ENCODE data around the gene PRPSAP1.

Gene PRPSAP1

DNA sequence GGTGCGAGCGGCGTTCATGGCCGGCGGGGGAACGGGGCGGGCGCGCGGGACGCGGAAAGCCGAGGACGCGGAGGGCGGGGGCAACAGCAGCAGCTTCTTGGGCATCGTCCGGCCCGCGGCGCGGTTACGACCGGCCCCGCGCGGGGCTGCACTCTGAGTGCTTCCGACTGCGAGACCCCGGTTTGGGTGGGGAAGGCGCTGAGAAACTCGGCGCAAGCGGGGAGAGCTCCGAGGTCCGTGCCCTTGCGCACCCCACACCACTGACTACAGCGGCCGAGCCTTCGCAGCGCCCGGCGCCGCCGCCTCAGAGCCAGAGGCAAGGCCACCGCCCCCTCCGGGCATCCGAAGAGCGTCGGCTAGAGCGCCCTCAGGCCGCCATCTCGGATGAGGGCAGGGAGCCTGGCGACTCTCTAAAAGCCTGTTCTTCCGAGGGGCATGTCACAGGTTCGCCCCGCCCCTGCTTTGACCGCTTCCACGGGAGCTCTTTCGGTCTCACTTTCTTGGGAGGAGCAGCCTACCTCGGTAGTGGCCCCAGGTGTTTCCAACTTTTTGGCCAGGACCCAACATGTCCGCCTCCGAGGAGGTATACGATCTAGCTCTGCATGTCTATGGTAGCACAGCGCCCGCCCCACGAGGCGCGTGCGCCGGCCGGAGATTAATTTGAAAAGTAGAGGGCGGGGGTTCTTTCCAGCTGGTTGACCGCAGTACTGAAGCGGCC is at the start of gene PRPSAP1:
Gene PRPSAP1, minus strand, starts transcription at position 318 of the 718 bp plus-strand sequence. Its CDS starts 213 bp downstream, at position 105.
- WGBS (ENCODE audit: insufficient coverage, insufficient read length): no CpG with 5 or more reads among the region's 75 CpGs
- peak; percentile 82 for DNase-seq (ENCODE audit: low read depth, low spot score)
- H3K9me3 ChIP-seq (ENCODE audit: control insufficient read depth, insufficient read depth, low read length): no peaks in the 10 kb centered on the region

GRCh38 chr17:76402711-76403110 is 49.0 kb upstream of the PRPSAP1 start:
- H3K4me3 ChIP-seq (ENCODE audit: low read length): no peak overlapping the region
- H3K4me1 ChIP-seq (ENCODE audit: control insufficient read depth, insufficient read depth, low read length): no peaks in the 10 kb centered on the region
- H3K27ac ChIP-seq (ENCODE audit: low read length): no peak overlapping the region
- H3K36me3 ChIP-seq (ENCODE audit: control insufficient read depth, insufficient read depth, low read length): peaks cover 42% of the 10 kb centered on the region
- H3K9me3 ChIP-seq (ENCODE audit: control insufficient read depth, insufficient read depth, low read length): no peaks in the 10 kb centered on the region
- no CpG with 5 or more reads among the region's 5 CpGs for WGBS (ENCODE audit: insufficient coverage, insufficient read length)
- H3K27me3 ChIP-seq (ENCODE audit: control insufficient read depth, insufficient read depth, low read length): no peaks in the 10 kb centered on the region
- no peak for DNase-seq (ENCODE audit: low read depth, low spot score)

More for the DNA sequence above, at the start of gene PRPSAP1:
- H3K36me3 ChIP-seq (ENCODE audit: control insufficient read depth, insufficient read depth, low read length): no peaks in the 10 kb centered on the region
- H3K27ac ChIP-seq (ENCODE audit: low read length): no peak within 1 kb of the TSS
- no peaks in the 10 kb centered on the region for H3K27me3 ChIP-seq (ENCODE audit: control insufficient read depth, insufficient read depth, low read length)
- H3K4me3 ChIP-seq (ENCODE audit: low read length): peak within 1 kb of the TSS; percentile 93
- peaks cover 1% of the 10 kb centered on the region; the same call in 1 of the 2 replicates for H3K4me1 ChIP-seq (ENCODE audit: control insufficient read depth, insufficient read depth, low read length)

DNA sequence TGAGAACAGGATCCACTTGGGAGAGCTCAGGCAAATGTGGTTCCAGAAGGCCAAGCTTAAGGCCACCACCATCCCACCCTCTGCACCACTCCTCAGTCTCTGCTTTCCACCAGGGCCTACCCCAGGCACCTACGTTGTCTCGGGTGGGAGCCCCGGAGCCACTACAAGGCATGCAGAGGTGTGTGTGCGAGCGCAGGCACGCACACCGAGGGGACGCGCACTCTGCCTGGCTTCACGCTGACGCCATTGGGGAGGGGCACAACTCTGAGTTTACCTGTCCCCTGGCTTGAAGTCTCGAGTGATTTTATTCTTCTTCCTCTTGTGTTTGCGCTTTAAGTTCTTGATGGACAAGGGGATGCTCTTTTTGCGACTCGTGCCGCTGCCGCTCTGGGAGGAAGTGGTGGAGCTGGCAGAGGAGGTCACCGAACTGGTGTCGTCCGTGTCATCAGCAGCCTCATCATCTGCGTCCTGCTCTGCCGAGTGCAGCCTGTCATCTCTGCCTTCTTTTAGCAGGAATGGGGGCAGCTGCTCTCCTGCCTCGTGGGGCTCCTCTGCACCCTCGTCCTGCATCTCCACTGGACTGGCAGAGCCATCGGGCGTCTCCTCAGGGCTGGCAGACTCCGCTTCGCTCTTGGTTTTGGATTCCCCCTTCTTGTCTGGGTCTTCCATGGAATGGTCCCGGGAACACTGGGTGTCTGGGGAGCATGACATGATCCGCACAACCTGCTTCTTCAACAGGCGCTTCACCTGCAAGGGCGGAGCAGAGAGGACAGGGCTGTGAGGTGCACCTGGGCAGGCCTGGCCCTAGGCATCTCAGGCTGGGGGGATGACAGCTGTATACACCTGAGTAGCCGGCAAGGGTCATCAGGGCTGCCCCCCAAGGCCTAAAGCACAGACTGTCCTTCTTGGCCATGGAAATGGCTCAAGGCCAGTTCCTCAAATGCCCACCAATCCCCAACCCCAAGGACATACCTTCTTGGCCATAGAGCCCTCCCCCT is 45.8 kb upstream of the PRPSAP1 start:
- WGBS (ENCODE audit: insufficient coverage, insufficient read length): no CpG with 5 or more reads among the region's 33 CpGs
- H3K36me3 ChIP-seq (ENCODE audit: control insufficient read depth, insufficient read depth, low read length): peaks cover 65% of the 10 kb centered on the region

DNA sequence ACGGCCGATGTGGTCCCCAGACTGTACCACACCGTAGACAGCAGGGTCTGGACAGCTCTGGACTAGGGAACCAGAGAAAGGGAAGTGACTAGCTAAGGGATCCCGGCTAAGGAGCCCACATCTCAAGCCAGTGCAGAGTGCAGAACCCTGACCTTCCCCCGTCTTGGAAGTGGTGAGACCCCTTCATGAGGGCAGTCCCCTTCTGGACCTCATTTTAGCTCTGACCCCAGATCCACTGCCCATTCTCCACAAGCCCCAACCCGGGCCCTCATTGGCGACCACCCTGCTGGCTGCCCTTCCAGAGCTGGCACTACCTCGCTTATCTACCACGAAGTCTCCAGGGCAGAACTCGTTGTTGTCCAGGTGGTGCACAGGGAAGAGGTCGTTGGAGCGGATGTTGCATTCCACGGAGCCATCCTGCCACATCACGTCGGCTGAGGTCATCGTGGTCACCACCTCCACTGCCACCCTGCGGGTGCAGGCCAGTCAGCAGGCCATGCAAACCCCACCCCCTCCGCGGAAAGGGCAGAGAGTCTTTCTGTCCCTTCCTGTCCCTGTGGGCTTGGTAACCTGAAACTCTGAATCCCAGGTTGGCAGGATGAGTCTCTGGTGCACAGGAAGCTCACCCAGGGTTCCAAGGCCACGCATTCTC is 44.9 kb upstream of the PRPSAP1 start:
- peaks cover 71% of the 10 kb centered on the region for H3K36me3 ChIP-seq (ENCODE audit: control insufficient read depth, insufficient read depth, low read length)
- no peak overlapping the region for H3K27ac ChIP-seq (ENCODE audit: low read length)
- WGBS (ENCODE audit: insufficient coverage, insufficient read length): no CpG with 5 or more reads among the region's 20 CpGs
- no peaks in the 10 kb centered on the region for H3K4me1 ChIP-seq (ENCODE audit: control insufficient read depth, insufficient read depth, low read length)
- no peak overlapping the region for H3K4me3 ChIP-seq (ENCODE audit: low read length)
- DNase-seq (ENCODE audit: low read depth, low spot score): no peak
- H3K27me3 ChIP-seq (ENCODE audit: control insufficient read depth, insufficient read depth, low read length): no peaks in the 10 kb centered on the region
- H3K9me3 ChIP-seq (ENCODE audit: control insufficient read depth, insufficient read depth, low read length): no peaks in the 10 kb centered on the region

More for the DNA sequence above, 45.8 kb upstream of the PRPSAP1 start:
- Histone ChIP-seq H3K27ac (ENCODE audit: low read length) (no peak overlapping the region), H3K27me3 (ENCODE audit: control insufficient read depth, insufficient read depth, low read length) (no peaks in the 10 kb centered on the region), H3K4me3 (ENCODE audit: low read length) (no peak overlapping the region), H3K9me3 (ENCODE audit: control insufficient read depth, insufficient read depth, low read length) (no peaks in the 10 kb centered on the region), H3K4me1 (ENCODE audit: control insufficient read depth, insufficient read depth, low read length) (no peaks in the 10 kb centered on the region)
- no peak for DNase-seq (ENCODE audit: low read depth, low spot score)

GRCh38 chr17:76397687-76398522 is 44.2 kb upstream of the PRPSAP1 start:
- no CpG with 5 or more reads among the region's 16 CpGs for WGBS (ENCODE audit: insufficient coverage, insufficient read length)
- Histone ChIP-seq H3K27me3 (ENCODE audit: control insufficient read depth, insufficient read depth, low read length) (no peaks in the 10 kb centered on the region), H3K9me3 (ENCODE audit: control insufficient read depth, insufficient read depth, low read length) (no peaks in the 10 kb centered on the region), H3K27ac (ENCODE audit: low read length) (no peak overlapping the region), H3K4me1 (ENCODE audit: control insufficient read depth, insufficient read depth, low read length) (no peaks in the 10 kb centered on the region), H3K36me3 (ENCODE audit: control insufficient read depth, insufficient read depth, low read length) (peaks cover 74% of the 10 kb centered on the region), H3K4me3 (ENCODE audit: low read length) (no peak overlapping the region)
- DNase-seq (ENCODE audit: low read depth, low spot score): peak; percentile 89

DNA sequence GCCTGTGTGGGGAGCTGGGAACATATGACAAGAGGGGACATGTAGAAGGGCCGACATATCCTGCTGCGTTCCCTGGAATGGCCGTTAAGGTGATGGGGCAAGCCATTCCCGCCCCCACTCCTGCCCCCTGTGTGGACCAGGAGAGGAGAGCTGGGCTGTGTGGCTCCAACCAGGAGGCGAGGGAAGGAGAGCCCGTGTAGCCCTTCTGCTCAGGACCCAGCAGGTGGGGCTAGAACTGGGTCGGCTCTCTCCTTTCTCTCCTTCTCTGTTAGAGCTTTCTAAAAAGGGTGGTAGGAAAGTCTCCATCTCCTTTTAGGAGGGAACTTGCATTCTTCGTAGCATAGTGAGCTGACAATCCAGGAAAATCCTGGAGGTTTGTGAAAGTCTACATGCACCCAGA is 43.5 kb upstream of the PRPSAP1 start:
- H3K27ac ChIP-seq (ENCODE audit: low read length): no peak overlapping the region
- WGBS (ENCODE audit: insufficient coverage, insufficient read length): no CpG with 5 or more reads among the region's 8 CpGs
- peaks cover 67% of the 10 kb centered on the region for H3K36me3 ChIP-seq (ENCODE audit: control insufficient read depth, insufficient read depth, low read length)
- H3K27me3 ChIP-seq (ENCODE audit: control insufficient read depth, insufficient read depth, low read length): no peaks in the 10 kb centered on the region
- no peaks in the 10 kb centered on the region for H3K4me1 ChIP-seq (ENCODE audit: control insufficient read depth, insufficient read depth, low read length)
- no peaks in the 10 kb centered on the region for H3K9me3 ChIP-seq (ENCODE audit: control insufficient read depth, insufficient read depth, low read length)
- no peak for DNase-seq (ENCODE audit: low read depth, low spot score)
- no peak overlapping the region for H3K4me3 ChIP-seq (ENCODE audit: low read length)

- no peak for DNase-seq (ENCODE audit: low read depth, low spot score)
- H3K27ac ChIP-seq (ENCODE audit: low read length): no peak overlapping the region
- H3K9me3 ChIP-seq (ENCODE audit: control insufficient read depth, insufficient read depth, low read length): no peaks in the 10 kb centered on the region
- H3K27me3 ChIP-seq (ENCODE audit: control insufficient read depth, insufficient read depth, low read length): no peaks in the 10 kb centered on the region
- no peak overlapping the region for H3K4me3 ChIP-seq (ENCODE audit: low read length)
- peaks cover 70% of the 10 kb centered on the region for H3K36me3 ChIP-seq (ENCODE audit: control insufficient read depth, insufficient read depth, low read length)
- WGBS (ENCODE audit: insufficient coverage, insufficient read length): no CpG with 5 or more reads among the region's 15 CpGs
- H3K4me1 ChIP-seq (ENCODE audit: control insufficient read depth, insufficient read depth, low read length): no peaks in the 10 kb centered on the region
These were observed 42.3 kb upstream of the PRPSAP1 start for GRCh38 chr17:76395980-76396379.

- H3K4me1 ChIP-seq (ENCODE audit: control insufficient read depth, insufficient read depth, low read length): peaks cover 2% of the 10 kb centered on the region; the same call in 1 of the 2 replicates
- no peaks in the 10 kb centered on the region for H3K9me3 ChIP-seq (ENCODE audit: control insufficient read depth, insufficient read depth, low read length)
- WGBS (ENCODE audit: insufficient coverage, insufficient read length): no CpG with 5 or more reads among the region's 10 CpGs
- DNase-seq (ENCODE audit: low read depth, low spot score): no peak
- no peak overlapping the region for H3K27ac ChIP-seq (ENCODE audit: low read length)
- no peak overlapping the region for H3K4me3 ChIP-seq (ENCODE audit: low read length)
- no peaks in the 10 kb centered on the region for H3K27me3 ChIP-seq (ENCODE audit: control insufficient read depth, insufficient read depth, low read length)
- H3K36me3 ChIP-seq (ENCODE audit: control insufficient read depth, insufficient read depth, low read length): peaks cover 52% of the 10 kb centered on the region
These were observed 40.5 kb upstream of the PRPSAP1 start for GRCh38 chr17:76394166-76394565.

DNA sequence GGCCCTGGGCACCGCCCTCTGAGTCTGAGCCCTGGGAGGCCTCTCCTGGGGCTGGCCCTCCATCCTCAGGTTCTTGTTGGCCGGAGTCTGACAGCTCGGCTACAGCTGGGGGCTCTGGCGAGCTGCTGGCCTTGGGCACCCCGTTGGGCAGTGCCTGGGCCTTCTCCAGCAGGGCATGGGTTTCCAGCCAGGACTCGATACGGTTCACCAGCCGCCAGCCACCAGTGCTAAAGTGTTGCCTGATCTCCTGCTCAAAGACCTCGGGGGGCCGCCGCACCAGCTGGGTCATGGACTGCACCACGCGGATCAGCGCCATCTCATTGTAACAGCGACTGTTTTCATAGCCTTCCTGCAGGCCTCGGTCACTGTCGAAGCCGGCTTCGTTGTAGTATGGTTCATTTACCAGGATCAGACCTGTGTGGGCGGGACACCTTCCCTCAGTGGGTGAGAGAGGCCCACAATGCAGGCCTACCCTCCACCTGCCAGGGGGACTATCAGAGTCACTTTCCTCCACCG is 37.5 kb upstream of the PRPSAP1 start:
- H3K27ac ChIP-seq (ENCODE audit: low read length): no peak overlapping the region
- no peaks in the 10 kb centered on the region for H3K9me3 ChIP-seq (ENCODE audit: control insufficient read depth, insufficient read depth, low read length)
- H3K4me3 ChIP-seq (ENCODE audit: low read length): no peak overlapping the region
- H3K4me1 ChIP-seq (ENCODE audit: control insufficient read depth, insufficient read depth, low read length): peaks cover 6% of the 10 kb centered on the region
- H3K27me3 ChIP-seq (ENCODE audit: control insufficient read depth, insufficient read depth, low read length): no peaks in the 10 kb centered on the region
- no peak for DNase-seq (ENCODE audit: low read depth, low spot score)
- WGBS (ENCODE audit: insufficient coverage, insufficient read length): no CpG with 5 or more reads among the region's 21 CpGs
- peaks cover 26% of the 10 kb centered on the region for H3K36me3 ChIP-seq (ENCODE audit: control insufficient read depth, insufficient read depth, low read length)
